H1 (cell line): ENCODE data around the gene POU3F1. TPM values are rescaled to one million over a fixed set of nuclear protein-coding genes. Genes with fewer than 3 reads are reported as not detected.

Source experiments
- CTCF ChIA-PET: fragments of 300-600 bp; sonication (Branson Sonifier 250); formaldehyde crosslinking; loops from one replicate; lab custom pipeline; 2021; ENCODE audit not compliant: partially characterized antibody; lab: Charles Lee
- POLR2A ChIA-PET: fragments of 300-600 bp; sonication (Branson Sonifier 250); formaldehyde crosslinking; loops from one replicate; lab custom pipeline; 2021; ENCODE audit warnings: inconsistent platforms; ENCODE audit not compliant: partially characterized antibody; lab: Charles Lee
- DNase-seq, 2 experiments: peaks; one replicate each; pipeline versions ENCODE4 v3.0.0 to v3.0.0-alpha.2; 2010 to 2022; ENCODE audit warnings: low spot score in 2 of 2, low read depth in 1 of 2, mixed read lengths in 1 of 2
- FAIRE-seq: peaks from 2 replicates; lab custom pipeline; 2011; peaks lifted over from hg19 to GRCh38; lab: Jason Lieb, UNC
- H2AFZ ChIP-seq: 2 replicates; pipeline ENCODE4 v1.8.1; 2012; ENCODE audit warnings: low read length, inconsistent platforms
- H2AK5ac ChIP-seq: 2 replicates; pipeline ENCODE4 v1.6.1; 2013; ENCODE audit warnings: low read depth, low read length
- H2BK120ac ChIP-seq: replicated peaks from 2 replicates; pipeline ENCODE3; 2013; ENCODE audit warnings: low read depth, low read length, inconsistent platforms
- H2BK12ac ChIP-seq: 2 replicates; pipeline ENCODE4 v1.6.1; 2013; ENCODE audit warnings: low read depth, low read length
- H2BK15ac ChIP-seq: 2 replicates; pipeline ENCODE4 v1.6.1; 2013; ENCODE audit warnings: low read length
- H2BK20ac ChIP-seq: 2 replicates; pipeline ENCODE4 v1.6.1; 2013; ENCODE audit warnings: low read length
- H2BK5ac ChIP-seq: 2 replicates; pipeline ENCODE4 v1.6.1; 2013; ENCODE audit warnings: low read depth, low read length
- H3K14ac ChIP-seq: 2 replicates; pipeline ENCODE4 v1.6.1; 2013; ENCODE audit warnings: inconsistent platforms; ENCODE audit not compliant: insufficient read length
- H3K18ac ChIP-seq: 2 replicates; pipeline ENCODE4 v1.6.1; 2013; ENCODE audit warnings: low read length; ENCODE audit errors: extremely low read depth
- H3K23ac ChIP-seq: 2 replicates; pipeline ENCODE4 v1.6.1; 2013; ENCODE audit warnings: inconsistent platforms; ENCODE audit not compliant: insufficient read length
- H3K23me2 ChIP-seq: 2 replicates; pipeline ENCODE4 v1.6.1; 2013; ENCODE audit warnings: low read depth, low read length
- H3K27ac ChIP-seq: 2 replicates; pipeline ENCODE4 v1.6.1; 2011; ENCODE audit warnings: low read depth, low read length, inconsistent platforms
- H3K27me3 ChIP-seq, 4 experiments: replicated peaks in 1 of 4; 1 replicate in 1 of 4; 2 replicates in 3 of 4; pipeline versions ENCODE4 v1.6.1 to v1.8.1; 2011 to 2013; ENCODE audit warnings: low read length in 3 of 4, mild to moderate bottlenecking in 3 of 4, inconsistent platforms in 2 of 4, mixed read lengths in 2 of 4, moderate library complexity in 1 of 4; ENCODE audit not compliant: control insufficient read depth in 3 of 4, insufficient read depth in 3 of 4; ENCODE audit errors: extremely low read depth in 1 of 4
- H3K36me3 ChIP-seq, 4 experiments: 2 replicates each; pipeline versions ENCODE4 v1.6.1 to v1.8.1; 2011 to 2013; ENCODE audit warnings: mild to moderate bottlenecking in 4 of 4, low read length in 3 of 4, moderate library complexity in 2 of 4, control low read depth in 1 of 4, inconsistent platforms in 1 of 4; ENCODE audit not compliant: insufficient read depth in 4 of 4, control insufficient read depth in 2 of 4
- H3K4ac ChIP-seq: replicated peaks from 2 replicates; pipeline ENCODE3; 2013; ENCODE audit warnings: low read length, low read depth, mixed read lengths, inconsistent platforms; ENCODE audit not compliant: insufficient read length
- H3K4me1 ChIP-seq, 4 experiments: replicated peaks in 1 of 4; 1 replicate in 1 of 4; 2 replicates in 3 of 4; pipeline versions ENCODE4 v1.6.1 to v1.8.1; 2011 to 2013; ENCODE audit warnings: low read length in 3 of 4, inconsistent platforms in 2 of 4, mixed read lengths in 1 of 4; ENCODE audit not compliant: insufficient read depth in 4 of 4, control insufficient read depth in 3 of 4
- H3K4me2 ChIP-seq, 2 experiments: 2 replicates each; pipeline versions ENCODE4 v1.6.1 to v1.8.1; 2011 to 2013; ENCODE audit warnings: low read depth in 2 of 2, low read length in 2 of 2, control low read depth in 1 of 2, inconsistent platforms in 1 of 2, mild to moderate bottlenecking in 1 of 2; ENCODE audit not compliant: insufficient read depth in 1 of 2
- H3K4me3 ChIP-seq, 4 experiments: fragments of 200-600, 300-600 bp in 1 of 4; sonication (generic), shearing (Covaris generic), sonication (Bioruptor Twin) in 1 of 4; 2 replicates each; pipeline versions ENCODE4 v1.5.1 to v1.8.1; 2011 to 2016; ENCODE audit warnings: low read length in 4 of 4, low read depth in 3 of 4, control low read depth in 2 of 4, inconsistent platforms in 2 of 4, mild to moderate bottlenecking in 2 of 4, mixed read lengths in 1 of 4, moderate library complexity in 1 of 4; ENCODE audit not compliant: insufficient read depth in 2 of 4; ENCODE audit errors: extremely low read depth in 1 of 4
- H3K56ac ChIP-seq: replicated peaks from 2 replicates; pipeline ENCODE3; 2013; ENCODE audit warnings: low read depth, mild to moderate bottlenecking, mixed read lengths, low read length, inconsistent platforms; ENCODE audit not compliant: insufficient read length
- H3K79me1 ChIP-seq: 2 replicates; pipeline ENCODE4 v1.6.1; 2013; ENCODE audit warnings: low read depth, low read length, control low read depth
- H3K79me2 ChIP-seq, 2 experiments: 2 replicates each; pipeline versions ENCODE4 v1.6.1 to v1.8.1; 2012 to 2013; ENCODE audit warnings: low read length in 2 of 2, mild to moderate bottlenecking in 2 of 2, inconsistent platforms in 1 of 2; ENCODE audit not compliant: insufficient read depth in 2 of 2, control insufficient read depth in 1 of 2
- H3K9ac ChIP-seq, 4 experiments: replicated peaks in 1 of 4; 1 replicate in 1 of 4; 2 replicates in 3 of 4; pipeline versions ENCODE4 v1.6.1 to v1.8.1; 2011 to 2013; ENCODE audit warnings: low read depth in 3 of 4, low read length in 3 of 4, control low read depth in 2 of 4, mild to moderate bottlenecking in 2 of 4, moderate library complexity in 2 of 4, inconsistent platforms in 1 of 4; ENCODE audit errors: extremely low read depth in 1 of 4
- H3K9me3 ChIP-seq, 2 experiments: 2 replicates each; pipeline versions ENCODE4 v1.6.1 to v1.8.1; 2012 to 2013; ENCODE audit warnings: mild to moderate bottlenecking in 2 of 2, moderate library complexity in 2 of 2, control low read depth in 1 of 2, inconsistent platforms in 1 of 2, low read depth in 1 of 2, low read length in 1 of 2, mixed read lengths in 1 of 2; ENCODE audit not compliant: insufficient read depth in 2 of 2
- H4K20me1 ChIP-seq, 2 experiments: replicated peaks in 1 of 2; 2 replicates each; pipeline versions ENCODE3 to v1.8.1; 2011 to 2013; ENCODE audit warnings: inconsistent platforms in 2 of 2, low read length in 2 of 2, mild to moderate bottlenecking in 1 of 2; ENCODE audit not compliant: insufficient read depth in 2 of 2, control insufficient read depth in 1 of 2
- H4K5ac ChIP-seq: 2 replicates; pipeline ENCODE4 v1.6.1; 2013; ENCODE audit warnings: low read length, low read depth, mixed read lengths, inconsistent platforms; ENCODE audit not compliant: insufficient read length
- H4K8ac ChIP-seq: 2 replicates; pipeline ENCODE4 v1.8.0; 2013; ENCODE audit warnings: mild to moderate bottlenecking, moderate library complexity, low read length, inconsistent platforms; ENCODE audit not compliant: insufficient read depth; ENCODE audit errors: extremely low read depth
- H4K91ac ChIP-seq: replicated peaks from 2 replicates; pipeline ENCODE3; 2013; ENCODE audit warnings: low read length, mixed read lengths, inconsistent platforms; ENCODE audit not compliant: insufficient read length
- TCF12 ChIP-seq: IDR thresholded peaks from 2 replicates; pipeline ENCODE4 v1.6.1; 2011; ENCODE audit warnings: low read depth, mild to moderate bottlenecking, low read length
- WGBS, 2 experiments: shearing (Covaris generic) in 1 of 2; methylation state at CpG; one replicate each; pipeline versions ENCODE4 v1.1.6 to v1.1.7; 2013 to 2015; ENCODE audit warnings: low lambda C conversion rate in 2 of 2, mixed read lengths in 2 of 2, inconsistent platforms in 1 of 2, low coverage in 1 of 2, missing lambda C conversion rate in 1 of 2; ENCODE audit not compliant: insufficient replicate concordance in 2 of 2, insufficient coverage in 1 of 2, insufficient read length in 1 of 2; ENCODE audit errors: extremely low coverage in 1 of 2, missing lambda C conversion rate in 1 of 2; 5-methylcytosine and 5-hydroxymethylcytosine counted together
- polyA plus RNA-seq, 7 experiments: library from polyadenylated mRNA; depleted of rRNA in 3 of 7; stranded (reverse) in 5 of 7; unstranded in 2 of 7; fragments of >200 nt in 5 of 7; fragments of 200-250 nt in 2 of 7; gene quantifications; 1 replicate in 5 of 7; 2 replicates in 1 of 7; 4 replicates in 1 of 7; pipeline versions ENCODE4 v1.2.1 to v1.2.3, GENCODE V29; 2011 to 2013; ENCODE audit warnings: missing spikeins in 2 of 7, mixed read lengths in 2 of 7
- total RNA-seq: library from RNA; stranded (reverse); fragmentation: NEBNext Ultra II Directional; extraction: Animal tissue kit (Norgen Biotek cat#: 25700); gene quantifications from 2 replicates; pipeline ENCODE4 v1.2.1, GENCODE V29; 2021

Gene POU3F1
- total and polyA plus RNA-seq, 2 of the 8 experiments (the other 6 are each of a cell fraction or from before 2014, with no cell fraction given) = 4.2 to 10.8 TPM

GRCh38 chr1:38014724-38015424 is 31.7 kb downstream of the POU3F1 start:
- CTCF ChIA-PET = interaction anchor here (0.8 to 15.9 kb wide), 8 partner anchors 10 to 68 kb away, joined by 3 to 211 read pairs (median 4); partner anchors contain the start of genes INPP5B and SF3A3
- Histone ChIP-seq H3K4ac (no peak overlapping the region), H2BK20ac (no peak overlapping the region), H2BK5ac (no peak overlapping the region), H4K8ac (no peak overlapping the region), H3K14ac (no peak overlapping the region), H3K56ac (no peak overlapping the region), H2AK5ac (no peak overlapping the region), H2BK15ac (no peak overlapping the region), H2AFZ (no peak overlapping the region), H3K4me2 (no peak overlapping the region; a peak in 1 of 4 replicates), H3K27me3 (peaks cover 0 to 2% (median 0%) of the 10 kb centered on the region in 4 experiments; a peak in 1 of 7 replicates), H3K36me3 (peaks cover 14 to 38% (median 26%) of the 10 kb centered on the region in 4 experiments), H3K4me3 (no peak overlapping the region), H3K27ac (no peak overlapping the region), H3K9ac (no peak overlapping the region), H4K20me1 (peaks cover 5 to 15% of the 10 kb centered on the region in 2 experiments), H2BK120ac (no peak overlapping the region), H3K79me1 (no peaks in the 10 kb centered on the region; the same call in 1 of the 2 replicates), H3K4me1 (peaks cover 0 to 3% (median under 1%) of the 10 kb centered on the region in 4 experiments; a peak in 3 of 7 replicates), H2BK12ac (no peak overlapping the region), H4K91ac (no peak overlapping the region), H4K5ac (no peak overlapping the region), H3K23me2 (peaks cover 6% of the 10 kb centered on the region), H3K79me2 (peaks cover 13 to 54% of the 10 kb centered on the region in 2 experiments), H3K9me3 (no peaks in the 10 kb centered on the region), H3K23ac (no peak overlapping the region), H3K18ac (no peak overlapping the region)
- no peak for TF ChIP-seq TCF12
- WGBS, 2 experiments = 93% methylated on average over 11 of the region's 11 CpGs; no CpG with 5 or more reads in 1 of the 2 experiments
- FAIRE-seq (no peak), DNase-seq (no peak)
- POLR2A ChIA-PET = interaction anchor here (0.8 to 2.5 kb wide), 4 partner anchors 7 to 449 kb away, joined by 3 to 7 read pairs (median 4); no protein-coding TSS in a partner anchor
